ENCODE data around the gene PAQR9.

The PAQR9 gene

DNA sequence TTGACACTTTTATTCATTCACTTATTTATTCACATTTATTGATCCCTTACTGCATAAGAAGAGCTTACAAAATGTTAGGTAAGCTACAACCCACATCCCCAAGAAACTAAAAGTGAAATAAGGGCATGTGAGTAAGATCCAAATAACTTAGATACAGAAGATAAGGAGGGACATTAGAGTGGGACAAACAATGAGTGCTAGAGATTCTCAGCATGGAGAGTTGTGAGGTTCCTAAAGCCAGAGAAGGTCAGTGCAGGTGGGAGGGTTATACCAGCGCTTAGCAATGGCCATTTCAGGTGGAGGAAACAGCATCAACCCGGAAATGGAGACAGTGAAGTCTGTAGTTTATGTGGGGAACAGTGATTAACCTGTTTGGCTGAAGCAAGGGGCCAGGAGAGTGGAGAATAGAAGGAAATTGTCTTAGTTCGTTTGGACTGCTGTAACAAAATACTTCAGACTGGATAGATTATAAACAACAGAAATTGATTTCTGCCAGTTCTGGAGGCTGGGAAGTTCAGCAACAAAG lies 49.1 kb downstream of the PAQR9 start:
- DNase-seq (ENCODE audit: low read depth), result no peak

GRCh38 chr3:142913432-142913831 lies 50.0 kb downstream of the PAQR9 start:
- no peak for DNase-seq (ENCODE audit: low read depth)

DNA sequence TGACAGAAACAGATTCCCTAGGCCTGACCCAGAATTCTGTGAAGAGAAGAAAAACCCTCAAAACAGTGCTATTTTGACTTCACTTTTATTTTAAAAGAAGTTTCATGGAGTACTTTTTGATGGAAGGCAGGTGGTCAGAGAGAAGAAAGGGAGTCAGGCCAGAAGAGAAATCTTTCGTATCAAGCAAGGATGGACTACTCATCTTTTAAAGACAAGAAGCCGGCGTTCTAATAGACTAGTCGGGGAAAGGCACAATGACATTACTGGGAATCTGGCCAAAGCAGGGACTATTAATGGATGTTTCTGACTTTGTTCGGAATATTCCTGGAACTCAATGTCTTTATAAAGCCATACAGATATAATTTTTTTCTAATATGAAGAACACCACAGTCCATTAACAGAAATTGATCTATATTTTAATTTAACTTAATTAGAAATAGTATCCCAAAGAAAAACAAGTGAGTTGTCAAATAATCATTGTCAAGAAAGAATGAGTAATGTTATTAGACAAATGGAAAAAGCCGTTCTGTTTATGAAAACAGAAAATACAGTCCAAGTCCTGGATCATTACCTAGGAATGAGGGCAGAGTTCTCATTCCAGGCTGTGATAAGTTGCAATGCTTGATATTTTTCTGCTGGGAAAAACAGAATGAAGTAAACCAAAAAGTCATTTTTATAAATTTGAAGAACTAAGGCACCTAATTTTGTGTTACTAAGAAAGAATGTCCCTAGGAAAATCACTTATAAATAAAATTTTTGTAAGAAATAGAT lies 50.9 kb downstream of the PAQR9 start:
- no peak for DNase-seq (ENCODE audit: low read depth)
